HAP-1 (cell line): ENCODE data around the gene NUDT8.

Source experiments
- DNase-seq, 2 experiments: peaks; one replicate each; pipeline ENCODE4 v3.0.0-alpha.2; 2016 to 2020; ENCODE audit warnings: low spot score in 2 of 2
- H3K27me3 ChIP-seq: fragments of 250-450 bp; sonication (Bioruptor Pico); 2 replicates; pipeline ENCODE4 v1.5.1; 2020; ENCODE audit warnings: low read depth, mild to moderate bottlenecking, moderate library complexity
- H3K36me3 ChIP-seq: fragments of 250-450 bp; sonication (Bioruptor Pico); replicated peaks from 2 replicates; pipeline ENCODE4 v1.5.1; 2020; ENCODE audit warnings: mild to moderate bottlenecking
- H3K4me1 ChIP-seq: fragments of 250-450 bp; sonication (Bioruptor Pico); 2 replicates; pipeline ENCODE4 v1.5.1; 2020; ENCODE audit warnings: mild to moderate bottlenecking
- H3K4me3 ChIP-seq: fragments of 250-450 bp; sonication (Bioruptor Pico); 2 replicates; pipeline ENCODE4 v1.5.1; 2020; ENCODE audit warnings: mild to moderate bottlenecking, moderate library complexity
- H3K9me3 ChIP-seq: fragments of 250-450 bp; sonication (Bioruptor Pico); 2 replicates; pipeline ENCODE4 v1.5.1; 2020; ENCODE audit warnings: mild to moderate bottlenecking, moderate library complexity
- in situ Hi-C: fragments of 300-500 bp; cut with MboI; formaldehyde crosslinking; loops from 3 replicates; pipeline ENCODE4 v1.14.3; 2020; ENCODE audit warnings: low sequenced_read_pairs, inconsistent platforms, mixed read lengths

The NUDT8 gene

DNA sequence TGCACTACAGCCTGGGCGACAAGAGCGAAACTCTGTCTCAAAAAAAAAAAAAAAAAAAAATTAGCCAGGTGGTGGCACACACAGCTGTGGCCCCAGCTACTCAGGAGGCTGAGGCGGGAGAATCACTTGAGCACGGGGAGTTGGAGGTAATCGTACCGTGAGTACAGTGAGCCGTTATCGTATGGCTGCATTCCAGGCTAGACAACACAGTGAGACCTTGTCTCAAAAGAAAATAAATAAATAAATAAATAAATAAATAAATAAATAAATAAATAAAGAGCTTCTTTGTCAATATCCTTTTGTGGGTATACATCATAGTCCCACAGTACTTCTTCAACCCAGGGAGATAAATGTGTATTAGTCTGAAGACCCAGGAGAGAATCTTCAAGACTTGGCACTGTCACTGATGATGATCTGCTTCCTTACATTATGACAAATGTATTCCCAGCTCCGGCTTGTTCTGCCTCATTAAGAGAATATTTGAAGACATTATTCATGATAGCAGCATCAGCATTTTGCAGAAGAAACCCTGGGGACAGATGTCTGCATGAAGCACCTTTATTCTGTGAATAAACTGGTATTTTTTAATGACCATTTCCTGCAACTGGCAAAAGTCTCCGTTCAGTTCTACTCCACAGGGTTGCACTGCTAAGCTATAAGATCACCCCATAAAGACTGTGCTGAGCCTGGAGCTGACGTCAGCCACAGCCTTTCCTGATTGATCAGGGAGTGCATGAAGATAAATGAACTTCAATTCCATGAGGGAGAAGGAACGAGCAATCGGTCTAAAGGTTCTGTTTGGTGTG is 22.4 kb upstream of the NUDT8 start:
- in situ Hi-C loops: no loop called here
- no peaks in the 10 kb centered on the region for H3K36me3 ChIP-seq
- H3K9me3 ChIP-seq: peaks cover 11% of the 10 kb centered on the region
- H3K27me3 ChIP-seq: no peaks in the 10 kb centered on the region
- no peaks in the 10 kb centered on the region; the same call in 1 of the 2 replicates for H3K4me1 ChIP-seq
- no peak for DNase-seq
- no peak overlapping the region for H3K4me3 ChIP-seq

DNA sequence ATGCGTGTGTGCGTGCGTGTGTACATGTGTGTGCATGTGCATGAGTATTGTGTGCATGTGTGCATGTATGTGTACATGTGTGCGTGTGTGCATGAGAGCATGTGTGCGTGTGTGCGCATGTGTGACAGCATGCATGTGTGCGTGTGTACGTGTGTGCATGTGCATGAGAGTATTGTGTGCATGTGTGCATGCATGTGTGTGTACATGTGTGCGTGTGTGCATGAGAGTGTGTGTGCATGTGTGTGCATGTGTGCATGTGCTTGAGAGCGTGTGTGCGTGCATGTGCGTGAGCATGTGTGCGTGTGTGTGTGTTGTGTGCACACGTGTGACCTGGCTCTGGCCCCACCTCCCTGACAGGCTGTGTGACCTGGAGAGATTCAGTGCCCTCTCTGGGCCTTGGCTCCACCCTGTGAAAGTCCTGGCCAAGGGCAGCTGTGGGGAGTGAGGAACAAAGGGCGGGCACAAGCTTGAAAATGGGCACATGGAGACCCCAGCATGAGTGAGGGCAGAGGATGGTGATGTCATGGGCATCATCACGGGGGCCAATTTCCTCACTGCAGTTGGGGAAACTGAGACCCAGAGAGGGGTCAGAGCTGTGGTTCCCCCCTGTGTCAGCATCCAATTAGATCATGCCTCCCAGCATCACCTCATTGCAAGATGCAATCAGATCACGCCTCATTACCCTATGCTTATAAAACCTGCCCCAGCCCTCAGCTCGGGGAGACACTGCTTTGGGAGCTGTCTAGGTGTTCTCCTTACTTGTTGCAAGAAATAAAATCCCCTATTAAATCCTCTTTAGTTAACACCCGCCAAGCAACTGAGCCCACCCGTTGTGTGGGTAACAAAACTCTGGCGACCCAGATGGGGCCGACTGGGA is 20.1 kb upstream of the NUDT8 start:
- DNase-seq: no peak

GRCh38 chr11:67648796-67649613 is 19.3 kb upstream of the NUDT8 start:
- no peak overlapping the region for H3K4me3 ChIP-seq
- H3K4me1 ChIP-seq: no peaks in the 10 kb centered on the region; the same call in 1 of the 2 replicates
- no peak for DNase-seq
- in situ Hi-C loops: no loop called here
- no peaks in the 10 kb centered on the region for H3K27me3 ChIP-seq
- no peaks in the 10 kb centered on the region for H3K36me3 ChIP-seq
- H3K9me3 ChIP-seq: no peaks in the 10 kb centered on the region; the same call in none of the 2 replicates

More for the DNA sequence above, 20.1 kb upstream of the NUDT8 start:
- no peak overlapping the region for H3K4me3 ChIP-seq
- no peaks in the 10 kb centered on the region; the same call in 1 of the 2 replicates for H3K4me1 ChIP-seq
- H3K9me3 ChIP-seq: no peaks in the 10 kb centered on the region
- no peaks in the 10 kb centered on the region for H3K27me3 ChIP-seq
- H3K36me3 ChIP-seq: no peaks in the 10 kb centered on the region
- in situ Hi-C loops: no loop called here

DNA sequence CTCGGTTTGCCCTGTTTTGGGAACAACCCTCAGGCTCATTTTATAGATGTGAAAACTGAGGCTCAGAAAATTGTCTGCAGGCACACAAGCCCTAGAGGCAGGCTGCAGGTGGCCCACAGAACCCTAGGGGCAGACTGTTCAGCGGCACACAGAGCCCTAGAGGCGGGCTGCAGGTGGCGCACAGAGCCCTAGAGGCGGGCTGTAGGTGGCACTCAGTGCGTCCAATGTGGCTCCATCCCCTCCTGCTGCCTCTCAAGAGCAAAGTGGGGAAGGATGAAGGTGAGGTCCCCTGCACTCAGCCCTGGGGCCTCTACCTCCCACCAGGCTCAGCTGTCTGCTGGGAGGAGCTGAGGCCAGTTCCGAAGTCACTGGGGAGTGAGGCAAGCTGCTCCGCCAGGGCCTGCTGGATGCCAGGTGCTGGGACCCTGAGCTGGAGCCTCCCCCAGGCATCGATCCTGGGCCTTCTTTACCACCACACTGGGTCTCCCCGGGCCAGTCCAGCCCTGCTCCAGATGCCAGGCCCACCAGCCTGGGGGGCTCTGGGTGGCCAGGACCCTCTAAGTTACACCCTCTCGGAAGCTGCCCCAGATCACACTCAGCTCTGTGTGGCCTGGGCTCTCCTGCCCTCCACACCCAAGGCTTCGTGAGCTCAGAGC is 18.5 kb upstream of the NUDT8 start:
- H3K4me3 ChIP-seq: no peak overlapping the region
- in situ Hi-C loops: no loop called here
- H3K27me3 ChIP-seq: no peaks in the 10 kb centered on the region
- peak in 1 of 2 experiments; percentile 39 for DNase-seq
- H3K36me3 ChIP-seq: no peaks in the 10 kb centered on the region
- no peaks in the 10 kb centered on the region; the same call in none of the 2 replicates for H3K9me3 ChIP-seq
- no peaks in the 10 kb centered on the region; the same call in 1 of the 2 replicates for H3K4me1 ChIP-seq

DNA sequence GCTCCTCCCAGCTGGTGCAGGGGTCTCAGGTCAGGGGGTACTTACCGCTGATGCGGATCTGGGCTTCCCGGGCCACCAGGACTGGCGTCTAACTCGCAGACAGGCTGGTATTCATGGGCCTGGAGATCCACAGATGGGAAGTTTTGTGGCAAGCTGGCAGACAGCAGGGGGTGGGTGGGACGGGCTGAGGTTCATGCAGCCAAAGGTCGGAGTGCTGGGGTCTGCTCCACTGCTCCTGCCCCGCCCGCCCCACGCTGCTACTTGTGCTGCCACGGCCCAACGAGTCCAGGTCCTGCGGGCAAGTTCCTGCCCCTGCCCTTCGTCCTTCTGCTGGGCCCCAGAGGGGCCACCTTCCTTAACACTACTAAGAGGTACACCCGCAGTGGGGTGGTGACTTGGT is 17.7 kb upstream of the NUDT8 start:
- H3K4me1 ChIP-seq: no peaks in the 10 kb centered on the region
- in situ Hi-C loops: no loop called here
- H3K27me3 ChIP-seq: no peaks in the 10 kb centered on the region
- H3K9me3 ChIP-seq: no peaks in the 10 kb centered on the region; the same call in none of the 2 replicates
- no peak overlapping the region for H3K4me3 ChIP-seq
- H3K36me3 ChIP-seq: no peaks in the 10 kb centered on the region
- no peak for DNase-seq

DNA sequence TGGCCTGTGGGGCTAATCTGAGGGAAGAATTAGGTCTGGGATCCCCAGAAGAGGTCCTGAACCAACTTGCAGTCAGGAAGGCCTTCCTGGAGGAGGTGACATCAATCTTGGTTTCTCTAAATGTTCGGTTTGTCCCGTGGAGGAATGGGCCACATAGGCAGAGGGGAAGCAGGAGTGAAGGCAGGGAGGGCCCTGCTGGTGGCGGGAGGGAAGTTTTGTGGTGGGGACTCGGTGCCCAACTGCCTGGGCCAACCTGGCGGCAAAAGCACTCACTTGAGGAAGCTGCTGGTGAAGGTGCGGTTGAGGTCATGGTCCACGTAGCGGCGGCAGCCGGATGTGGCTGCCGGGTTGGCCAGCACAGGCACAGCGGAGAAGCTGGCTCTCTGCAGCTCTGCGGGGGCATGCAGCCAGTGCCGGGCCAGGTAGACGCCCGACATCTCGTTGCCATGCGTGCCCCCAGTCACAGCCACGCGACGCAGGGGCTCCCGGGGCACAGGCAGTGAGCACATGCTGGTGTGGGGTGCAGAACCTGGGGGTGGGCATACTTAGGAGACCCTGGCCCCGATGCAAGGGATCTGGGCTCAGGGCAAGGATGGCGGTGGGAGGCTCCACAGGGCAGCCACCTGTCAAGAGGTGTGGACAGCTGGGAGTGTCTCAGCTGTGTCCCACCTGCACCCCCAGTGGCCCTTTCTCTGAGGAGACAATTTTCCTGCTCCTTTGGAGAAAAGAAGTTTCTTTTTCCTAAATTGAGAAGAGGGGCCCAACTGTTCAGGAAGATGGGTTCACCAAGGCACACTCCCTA is 17.0 kb upstream of the NUDT8 start:
- H3K4me3 ChIP-seq: no peak overlapping the region
- in situ Hi-C loops: no loop called here
- no peak for DNase-seq
- H3K9me3 ChIP-seq: no peaks in the 10 kb centered on the region; the same call in none of the 2 replicates
- no peaks in the 10 kb centered on the region for H3K4me1 ChIP-seq
- H3K36me3 ChIP-seq: no peaks in the 10 kb centered on the region
- no peaks in the 10 kb centered on the region for H3K27me3 ChIP-seq

- H3K9me3 ChIP-seq: no peaks in the 10 kb centered on the region; the same call in none of the 2 replicates
- H3K27me3 ChIP-seq: no peaks in the 10 kb centered on the region
- in situ Hi-C loops: no loop called here
- no peaks in the 10 kb centered on the region for H3K36me3 ChIP-seq
- H3K4me1 ChIP-seq: no peaks in the 10 kb centered on the region
- no peak overlapping the region for H3K4me3 ChIP-seq
- no peak for DNase-seq
These were observed 16.1 kb upstream of the NUDT8 start for GRCh38 chr11:67645521-67646461.

- Histone ChIP-seq H3K4me1 (no peaks in the 10 kb centered on the region), H3K36me3 (no peaks in the 10 kb centered on the region), H3K27me3 (0 out of 2 replicates have a peak, but pooled peaks cover 2% of the 10 kb centered on the region), H3K4me3 (no peak overlapping the region), H3K9me3 (no peaks in the 10 kb centered on the region; the same call in none of the 2 replicates)
- DNase-seq: no peak
- in situ Hi-C loops: no loop called here
These were observed 15.0 kb upstream of the NUDT8 start for GRCh38 chr11:67644472-67645418.

DNA sequence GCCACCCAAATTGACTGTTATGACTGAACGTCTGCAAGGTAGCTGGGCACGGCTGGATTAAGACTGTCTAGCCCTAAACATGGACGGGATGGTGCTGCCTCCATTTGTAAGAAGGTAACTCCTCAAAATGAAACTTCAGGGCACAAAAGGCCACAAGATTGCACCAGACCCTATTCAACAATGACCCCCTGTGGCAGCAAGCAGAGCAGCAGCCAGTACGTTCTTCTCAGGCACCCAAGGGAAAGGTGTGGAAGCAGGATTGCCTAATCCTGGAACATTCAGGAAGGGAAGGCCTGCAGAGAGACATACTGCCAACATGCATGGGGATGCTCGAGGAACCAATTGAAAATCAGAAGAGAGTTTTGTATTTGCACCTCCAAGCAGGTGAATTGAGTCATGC is 14.3 kb upstream of the NUDT8 start:
- in situ Hi-C loops: no loop called here
- Histone ChIP-seq H3K4me1 (no peaks in the 10 kb centered on the region), H3K4me3 (no peak overlapping the region), H3K27me3 (0 out of 2 replicates have a peak, but pooled peaks cover 2% of the 10 kb centered on the region), H3K9me3 (no peaks in the 10 kb centered on the region; the same call in none of the 2 replicates), H3K36me3 (no peaks in the 10 kb centered on the region)
- peak; percentile 38 to 50 for DNase-seq

- DNase-seq: no peak
- H3K36me3 ChIP-seq: no peaks in the 10 kb centered on the region
- in situ Hi-C loops: no loop called here
- no peaks in the 10 kb centered on the region; the same call in none of the 2 replicates for H3K9me3 ChIP-seq
- H3K4me1 ChIP-seq: no peaks in the 10 kb centered on the region
- 0 out of 2 replicates have a peak, but pooled peaks cover 2% of the 10 kb centered on the region for H3K27me3 ChIP-seq
- no peak overlapping the region for H3K4me3 ChIP-seq
These were observed 12.7 kb upstream of the NUDT8 start for GRCh38 chr11:67642173-67643120.
